OCI-LY1 (cell line): ENCODE results near the gene VMAC.

Experiments used
- EZH2 ChIP-seq: fragments of 200-600 bp; sonication (generic), shearing (Covaris generic); IDR thresholded peaks from 2 replicates; pipeline ENCODE4 v1.8.0; 2017; ENCODE audit warnings: borderline replicate concordance, mixed run types, mild to moderate bottlenecking, antibody characterized with exemption, low read length, moderate library complexity, mixed read lengths
- TF ChIP-seq, protein P1 (sequence below): fragments of 200-600 bp; sonication (generic), shearing (Covaris generic); IDR thresholded peaks from 2 replicates; pipeline ENCODE4 v1.5.1; 2017; ENCODE audit warnings: mild to moderate bottlenecking, antibody characterized with exemption, low read length, moderate library complexity, mixed read lengths

DNA sequence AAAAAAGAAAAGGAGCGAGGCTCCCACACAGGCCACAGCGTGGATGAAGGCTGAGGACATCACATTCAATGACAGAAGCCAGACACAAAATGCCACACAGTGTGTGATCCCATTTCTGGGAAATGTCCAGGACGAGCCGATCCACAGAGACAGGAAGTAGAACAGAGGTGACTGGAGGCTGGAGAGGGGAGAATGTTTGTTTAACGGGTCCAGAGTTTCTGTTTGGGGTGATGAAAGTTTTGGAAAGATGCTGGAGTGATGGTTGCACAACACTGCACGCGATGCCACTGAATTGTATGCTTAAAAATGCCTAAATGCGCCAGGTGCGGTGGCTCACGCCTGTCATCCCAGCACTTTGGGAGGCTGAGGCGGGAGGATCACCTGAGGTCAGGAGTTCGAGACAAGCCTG is 33.7 kb upstream of the VMAC start:
- TF ChIP-seq, protein P1, sequence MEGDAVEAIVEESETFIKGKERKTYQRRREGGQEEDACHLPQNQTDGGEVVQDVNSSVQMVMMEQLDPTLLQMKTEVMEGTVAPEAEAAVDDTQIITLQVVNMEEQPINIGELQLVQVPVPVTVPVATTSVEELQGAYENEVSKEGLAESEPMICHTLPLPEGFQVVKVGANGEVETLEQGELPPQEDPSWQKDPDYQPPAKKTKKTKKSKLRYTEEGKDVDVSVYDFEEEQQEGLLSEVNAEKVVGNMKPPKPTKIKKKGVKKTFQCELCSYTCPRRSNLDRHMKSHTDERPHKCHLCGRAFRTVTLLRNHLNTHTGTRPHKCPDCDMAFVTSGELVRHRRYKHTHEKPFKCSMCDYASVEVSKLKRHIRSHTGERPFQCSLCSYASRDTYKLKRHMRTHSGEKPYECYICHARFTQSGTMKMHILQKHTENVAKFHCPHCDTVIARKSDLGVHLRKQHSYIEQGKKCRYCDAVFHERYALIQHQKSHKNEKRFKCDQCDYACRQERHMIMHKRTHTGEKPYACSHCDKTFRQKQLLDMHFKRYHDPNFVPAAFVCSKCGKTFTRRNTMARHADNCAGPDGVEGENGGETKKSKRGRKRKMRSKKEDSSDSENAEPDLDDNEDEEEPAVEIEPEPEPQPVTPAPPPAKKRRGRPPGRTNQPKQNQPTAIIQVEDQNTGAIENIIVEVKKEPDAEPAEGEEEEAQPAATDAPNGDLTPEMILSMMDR: no peak
- no peak for TF ChIP-seq EZH2
